Measurements from ENCODE around the gene ZNF414. TPM values are rescaled to one million over a fixed set of nuclear protein-coding genes. Genes with fewer than 3 reads are reported as not detected.
A peak's percentile ranks its signal among the peaks of the same experiment; 100 is the strongest.

Gene ZNF414
- total and polyA plus RNA-seq, 9 of the 15 experiments (the other 6 are each of a cell fraction or from before 2014, with no cell fraction given): 0.03 to 27.2 (median 2.2) TPM; not detected in 2

DNA sequence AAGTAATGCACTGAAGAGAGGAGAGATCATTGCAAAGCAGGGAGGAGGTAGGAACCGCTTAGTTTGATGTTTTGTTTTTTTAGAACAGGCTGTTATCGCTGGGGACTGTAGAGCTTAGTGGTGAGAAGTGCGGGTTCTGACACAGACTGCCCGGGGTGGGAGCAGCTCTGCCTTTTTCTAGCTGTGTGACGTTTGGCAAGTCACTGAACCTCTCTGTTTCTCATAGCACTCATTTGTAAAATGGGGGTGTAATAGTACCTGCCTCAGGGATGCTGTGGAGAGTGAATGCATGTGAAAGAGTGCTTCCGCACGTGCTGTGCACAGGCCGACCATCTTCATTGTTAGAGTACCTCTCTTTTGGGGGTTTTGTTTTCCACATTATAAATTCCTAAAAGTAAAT lies 30.8 kb downstream of the ZNF414 start (continued):
- TF ChIP-seq MAZ (CRISPR knock-in tag; conservative IDR thresholded peaks at IDR 0.05 in 1 of 2, IDR thresholded peaks at IDR 0.05 in 1 of 2) (no peak), RNF2 (IDR thresholded peaks at IDR 0.05) (no peak), ZFP36 (IDR thresholded peaks at IDR 0.05; ENCODE audit: low read depth, low read length, partially characterized antibody) (peak; percentile 80)

DNA sequence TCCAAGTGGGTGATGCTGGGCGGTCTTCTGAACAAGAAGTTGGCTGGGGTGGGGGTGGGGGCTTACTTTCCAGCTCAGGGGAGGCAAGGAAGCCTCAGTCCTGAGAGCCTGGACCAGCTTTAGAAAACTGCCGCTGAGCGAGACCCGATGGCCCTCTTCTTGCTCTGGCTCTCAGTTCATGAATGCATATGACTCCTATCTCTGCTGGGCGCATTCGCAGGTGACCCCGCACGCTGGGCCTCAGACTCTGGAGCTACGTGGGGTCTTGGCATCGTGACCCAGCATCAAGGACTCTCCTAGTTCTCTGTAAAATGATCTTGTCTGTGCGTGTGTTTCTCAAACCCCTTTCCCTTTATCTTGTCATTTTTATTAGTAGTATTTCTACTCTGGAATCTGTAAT lies 31.3 kb downstream of the ZNF414 start:
- H3K27ac ChIP-seq (ENCODE audit: extremely low read depth, low read depth, low read length): no peak overlapping the region
- in situ Hi-C loops (cut with MboI) (no loop called here), intact Hi-C loops (cut with micrococcal nuclease) (no loop called here)
- no peak overlapping the region for H3K4me3 ChIP-seq
- TF ChIP-seq TBL1XR1 (IDR thresholded peaks at IDR 0.05; ENCODE audit: low read length in 2 of 2) (no peak), JUN (IDR thresholded peaks at IDR 0.05; ENCODE audit: borderline replicate concordance, low read depth, low read length) (no peak), JUN (CRISPR knock-in tag; IDR thresholded peaks at IDR 0.05; ENCODE audit: borderline replicate concordance) (no peak), HOXB6 (CRISPR knock-in tag; IDR thresholded peaks at IDR 0.05; ENCODE audit: borderline replicate concordance) (no peak), RCOR1 (IDR thresholded peaks at IDR 0.05; ENCODE audit: borderline replicate concordance in 1 of 2, low read depth in 2 of 2, low read length in 2 of 2) (no peak), SRF (CRISPR knock-in tag; IDR thresholded peaks at IDR 0.05) (no peak), NELFE (IDR thresholded peaks at IDR 0.05; ENCODE audit: insufficient read depth, insufficient read length) (no peak), ZBTB8A (IDR thresholded peaks at IDR 0.05; ENCODE audit: partially characterized antibody) (no peak), RBM25 (IDR thresholded peaks at IDR 0.05; ENCODE audit: low read depth, low read length, severe bottlenecking) (no peak)
- TF ChIP-seq, protein P1, sequence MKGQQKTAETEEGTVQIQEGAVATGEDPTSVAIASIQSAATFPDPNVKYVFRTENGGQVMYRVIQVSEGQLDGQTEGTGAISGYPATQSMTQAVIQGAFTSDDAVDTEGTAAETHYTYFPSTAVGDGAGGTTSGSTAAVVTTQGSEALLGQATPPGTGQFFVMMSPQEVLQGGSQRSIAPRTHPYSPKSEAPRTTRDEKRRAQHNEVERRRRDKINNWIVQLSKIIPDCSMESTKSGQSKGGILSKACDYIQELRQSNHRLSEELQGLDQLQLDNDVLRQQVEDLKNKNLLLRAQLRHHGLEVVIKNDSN (CRISPR knock-in tag; IDR thresholded peaks at IDR 0.05): no peak
- H3K4me1 ChIP-seq (replicated peaks in 1 of 2; ENCODE audit: control insufficient read depth in 2 of 2, insufficient read depth in 2 of 2, low read length in 2 of 2): peaks cover 0 to 12% of the 10 kb centered on the region in 2 experiments; a peak in 1 of 5 replicates
- FAIRE-seq (no peak), ATAC-seq (no peak), DNase-seq (ENCODE audit: extremely low read depth in 1 of 4, low spot score in 3 of 4) (no peak)
- no peak overlapping the region for H3K4me2 ChIP-seq (ENCODE audit: insufficient read depth, low read length)
- no peaks in the 10 kb centered on the region for H3K27me3 ChIP-seq (ENCODE audit: control insufficient read depth in 2 of 2, insufficient read depth in 2 of 2, low read length in 2 of 2)
- H2AFZ ChIP-seq (ENCODE audit: low read depth, low read length): no peak overlapping the region
- ChIA-PET POLR2A (interaction anchor here (0.6 to 1.6 kb wide), 11 partner anchors 8 to 38 kb away, joined by 3 to 5 read pairs (median 3); partner anchors contain the start of gene HNRNPM), CTCF (ENCODE audit: low intra/inter-chr PET ratio) (no interaction called here)
- peaks cover 12% of the 10 kb centered on the region for H4K20me1 ChIP-seq (replicated peaks; ENCODE audit: control insufficient read depth, insufficient read depth, low read length)
- H3K9me1 ChIP-seq (ENCODE audit: control insufficient read depth, insufficient read depth, low read length): no peaks in the 10 kb centered on the region
- no peaks in the 10 kb centered on the region for H3K9me3 ChIP-seq (replicated peaks; ENCODE audit: control insufficient read depth, insufficient read depth, low read depth, low read length)
- no TSS peak for BruUV-seq (replicated peaks)
- H3K36me3 ChIP-seq (ENCODE audit: control insufficient read depth, insufficient read depth, low read length): peaks cover 91% of the 10 kb centered on the region
- H3K9ac ChIP-seq (ENCODE audit: insufficient read depth in 1 of 2, low read depth in 2 of 2, low read length in 2 of 2): 0 out of 4 replicates have a peak overlapping the region, but pooled peaks of 1 of the 2 experiments have one; percentile 36
- 91% methylated on average over 11 of the region's 11 CpGs for WGBS (ENCODE audit: insufficient coverage, low coverage, missing lambda C conversion rate)
- peaks cover 40% of the 10 kb centered on the region for H3K79me2 ChIP-seq (ENCODE audit: control insufficient read depth, insufficient read depth, low read length)

Data from K562 (cell line).